HEK293T (cell line): ENCODE measurements around the gene KANSL1.

Experiments used
- BHLHE40 ChIP-seq: fragments of 450-650 bp; IDR thresholded peaks from 2 replicates; pipeline ENCODE4 v1.6.1; 2016; ENCODE audit warnings: mild to moderate bottlenecking, moderate library complexity, borderline replicate concordance
- CTBP1 ChIP-seq: fragments of 450-650 bp; IDR thresholded peaks from 2 replicates; pipeline ENCODE4 v1.6.1; 2016; ENCODE audit warnings: borderline replicate concordance
- ELF4 ChIP-seq: fragments of 450-650 bp; IDR thresholded peaks from 2 replicates; pipeline ENCODE4 v1.6.1; 2017; ENCODE audit warnings: antibody characterized with exemption
- FOXA1 ChIP-seq: fragments of 450-650 bp; IDR thresholded peaks from 2 replicates; pipeline ENCODE4 v1.6.1; 2016; ENCODE audit warnings: mild to moderate bottlenecking
- FOXK2 ChIP-seq: fragments of 450-650 bp; IDR thresholded peaks from 2 replicates; pipeline ENCODE4 v1.6.1; 2016; ENCODE audit warnings: mild to moderate bottlenecking
- FOXM1 ChIP-seq: fragments of 450-650 bp; IDR thresholded peaks from 2 replicates; pipeline ENCODE4 v1.6.1; 2017; ENCODE audit warnings: mild to moderate bottlenecking, borderline replicate concordance
- HDGF ChIP-seq: fragments of 450-650 bp; IDR thresholded peaks from 2 replicates; pipeline ENCODE4 v1.6.1; 2017; ENCODE audit warnings: antibody characterized with exemption, borderline replicate concordance
- L3MBTL2 ChIP-seq: fragments of 450-650 bp; conservative IDR thresholded peaks from 2 replicates; pipeline ENCODE4 v1.6.1; 2016; ENCODE audit warnings: mild to moderate bottlenecking
- PKNOX1 ChIP-seq: fragments of 450-650 bp; IDR thresholded peaks from 2 replicates; pipeline ENCODE4 v1.6.1; 2016
- SP1 ChIP-seq: fragments of 450-650 bp; IDR thresholded peaks from 2 replicates; pipeline ENCODE4 v1.6.1; 2017
- SUZ12 ChIP-seq: fragments of 450-650 bp; IDR thresholded peaks from 2 replicates; pipeline ENCODE4 v1.6.1; 2016; ENCODE audit warnings: mild to moderate bottlenecking
- ZNF384 ChIP-seq: fragments of 450-650 bp; IDR thresholded peaks from 2 replicates; pipeline ENCODE4 v1.6.1; 2016

- TF ChIP-seq FOXA1 (no peak), BHLHE40 (no peak), CTBP1 (no peak), FOXM1 (no peak), SP1 (no peak), SUZ12 (no peak), PKNOX1 (no peak), L3MBTL2 (no peak), FOXK2 (no peak), HDGF (no peak), ELF4 (no peak), ZNF384 (no peak)
Observed at GRCh38 chr17:46061435-46061834, 131.8 kb downstream of the KANSL1 start.
